NCI-H2171 (cell line): Measurements from ENCODE around the gene CHL1.

Source experiments
- DNase-seq: peaks from one replicate; lab custom pipeline; 2025; lab: John Stamatoyannopoulos, UW

The CHL1 gene

DNA sequence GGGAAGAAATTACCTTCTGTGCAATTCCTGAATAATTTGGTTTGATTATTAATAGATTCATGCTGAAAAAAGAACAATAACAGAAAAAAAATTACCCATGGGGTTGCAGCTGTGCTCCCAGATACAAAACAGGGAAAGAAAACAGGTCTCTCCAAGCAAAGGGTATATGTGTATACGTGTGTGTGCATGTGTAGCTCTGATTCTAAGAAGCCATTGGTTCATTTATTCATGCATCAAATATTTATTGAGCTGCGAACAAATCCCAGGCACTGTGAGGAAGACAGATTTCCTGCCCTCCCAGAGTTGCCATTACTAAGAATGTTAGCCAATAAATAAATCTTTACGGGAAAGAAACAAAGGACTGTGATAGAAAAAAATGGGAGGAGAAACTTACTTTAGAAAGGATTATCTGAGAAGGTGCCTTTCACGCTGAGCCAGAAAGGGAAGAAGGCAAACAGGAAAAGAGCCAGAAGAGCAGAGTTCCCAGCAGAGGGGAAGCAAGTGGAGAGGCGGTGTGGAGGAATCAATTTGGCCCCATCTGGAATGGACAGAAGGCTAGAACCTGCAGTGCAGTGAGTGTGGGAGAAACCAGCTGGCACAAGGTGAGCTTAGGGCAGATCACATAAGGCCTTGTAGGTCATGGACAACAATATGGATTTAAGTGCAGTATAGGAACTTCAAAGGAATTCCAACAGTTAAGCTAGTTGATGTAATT is 20.7 kb downstream of the CHL1 start:
- no peak for DNase-seq

DNA sequence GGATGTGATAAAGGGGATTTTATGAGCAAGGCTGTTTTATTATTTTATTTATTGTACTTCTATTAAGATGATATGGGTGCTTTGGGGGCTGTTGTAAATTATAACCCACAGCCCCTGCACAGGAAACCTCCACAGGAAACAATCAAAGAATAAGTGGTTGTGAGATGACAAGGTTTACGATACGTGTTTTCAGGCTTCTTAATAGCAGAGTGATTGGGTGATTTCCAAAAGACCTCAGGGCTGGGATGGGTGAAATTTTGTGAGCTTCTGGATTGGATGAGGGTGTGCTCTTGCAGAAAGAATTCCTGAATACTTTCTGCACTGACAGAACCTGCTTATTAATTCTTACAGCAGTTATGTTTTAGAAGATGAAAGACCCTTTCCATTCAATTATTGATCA is 21.4 kb downstream of the CHL1 start:
- DNase-seq, result no peak

DNA sequence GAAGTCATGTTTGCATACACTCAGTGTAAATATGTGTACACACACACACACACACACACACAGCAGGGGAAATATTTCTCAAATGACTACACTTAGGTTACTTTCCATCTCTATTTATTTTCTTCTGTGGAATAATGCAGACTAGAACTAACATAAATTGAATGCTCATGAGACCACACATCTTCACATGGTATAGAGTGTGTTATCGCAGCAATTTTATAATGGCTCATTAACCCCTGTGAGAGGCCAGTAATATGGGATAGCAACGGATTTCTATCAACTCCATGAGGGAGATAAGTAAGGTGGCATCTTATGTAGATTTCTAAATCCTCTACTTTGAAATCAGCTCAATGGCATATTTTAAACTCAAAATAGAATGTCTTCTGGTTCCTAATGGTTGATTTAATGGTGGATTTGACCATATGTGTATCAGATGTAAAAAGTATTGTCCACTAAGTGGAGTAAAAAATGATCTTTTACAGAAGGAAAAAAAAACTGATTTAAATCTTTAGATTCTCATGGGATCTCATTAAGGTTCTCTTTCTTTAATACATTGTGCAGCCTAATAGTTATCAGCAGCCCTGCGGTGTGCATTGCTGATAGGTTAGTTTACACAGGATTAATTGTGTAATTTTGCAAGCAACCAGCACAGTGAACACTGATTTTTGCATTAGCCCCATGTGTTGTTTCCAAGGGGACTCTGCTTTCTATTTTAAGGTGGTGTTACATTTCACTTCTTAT is 32.0 kb downstream of the CHL1 start:
- no peak for DNase-seq

DNA sequence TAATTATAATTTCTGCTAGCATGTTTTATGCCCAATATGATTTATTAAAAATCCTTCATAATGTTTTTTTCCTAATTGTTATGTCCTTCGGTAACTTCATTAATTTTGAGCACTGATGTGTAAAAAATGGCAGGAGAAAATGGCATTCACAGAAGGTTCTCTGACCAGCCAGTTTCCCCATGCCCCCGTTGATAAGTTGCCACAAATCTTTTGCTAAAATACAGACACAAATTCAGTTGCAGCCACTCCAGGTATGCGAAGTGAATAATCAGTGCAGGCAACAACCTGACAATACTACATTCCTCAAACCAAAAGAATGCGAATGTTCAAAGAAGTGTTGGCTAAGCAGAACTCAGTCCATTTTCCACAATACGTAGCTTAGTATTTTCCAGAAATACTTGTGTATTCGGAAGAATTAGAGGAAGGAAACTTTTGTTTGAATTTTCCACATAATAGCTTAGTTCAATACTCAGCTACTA is 32.7 kb downstream of the CHL1 start:
- no peak for DNase-seq

DNA sequence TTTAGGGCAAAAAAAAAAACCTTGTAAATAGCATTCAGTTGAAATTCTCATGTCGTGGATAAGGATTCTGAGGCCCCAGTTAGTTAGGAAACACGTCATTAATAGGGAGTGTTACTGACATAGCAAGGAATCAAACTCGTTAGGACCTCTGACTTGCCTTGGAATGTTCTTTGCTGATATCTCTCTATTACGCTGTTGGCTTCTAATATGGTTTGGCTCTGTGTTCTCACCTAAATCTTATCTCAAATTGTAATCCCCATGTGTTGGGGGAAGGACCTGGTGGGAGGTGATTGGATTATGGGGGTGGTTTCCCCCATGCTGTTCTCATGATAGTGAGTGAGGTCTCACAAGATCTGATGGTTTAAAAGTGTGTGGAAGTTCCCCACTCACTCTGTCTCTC is 40.3 kb downstream of the CHL1 start:
- DNase-seq, result no peak

DNA sequence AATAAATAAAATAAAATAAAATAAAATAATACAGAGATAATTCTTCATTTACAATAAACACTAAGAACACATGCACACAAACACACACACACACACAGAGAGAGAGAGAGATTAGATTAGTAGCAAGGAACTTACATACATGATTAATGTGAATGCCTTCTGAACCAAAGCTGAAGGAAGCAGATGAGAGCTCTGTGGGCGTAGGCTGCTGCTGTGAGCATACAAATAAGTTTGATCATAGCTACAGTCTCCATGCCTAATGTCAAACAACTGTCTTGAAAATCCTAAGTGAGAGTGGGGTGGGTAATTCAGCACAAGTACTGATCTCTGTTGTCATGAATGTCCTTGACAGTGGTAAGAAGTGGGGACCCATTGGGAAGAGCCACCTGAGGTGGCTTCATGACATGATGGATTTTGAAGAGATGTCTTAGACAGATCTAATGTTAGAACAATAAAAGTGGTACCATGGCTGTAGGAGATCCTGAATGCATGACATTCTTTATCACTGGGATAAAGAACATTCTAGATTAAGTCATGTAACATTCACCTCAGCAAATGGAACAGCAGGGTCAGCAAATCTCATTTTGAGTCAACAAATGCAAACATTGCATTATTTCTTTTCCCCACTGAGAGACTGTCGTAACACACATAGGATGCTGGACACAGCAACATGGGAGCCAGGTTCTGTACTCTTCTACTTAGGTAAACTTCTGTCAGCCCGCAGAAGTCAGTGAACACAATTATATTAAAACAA is 46.2 kb downstream of the CHL1 start:
- no peak for DNase-seq

DNA sequence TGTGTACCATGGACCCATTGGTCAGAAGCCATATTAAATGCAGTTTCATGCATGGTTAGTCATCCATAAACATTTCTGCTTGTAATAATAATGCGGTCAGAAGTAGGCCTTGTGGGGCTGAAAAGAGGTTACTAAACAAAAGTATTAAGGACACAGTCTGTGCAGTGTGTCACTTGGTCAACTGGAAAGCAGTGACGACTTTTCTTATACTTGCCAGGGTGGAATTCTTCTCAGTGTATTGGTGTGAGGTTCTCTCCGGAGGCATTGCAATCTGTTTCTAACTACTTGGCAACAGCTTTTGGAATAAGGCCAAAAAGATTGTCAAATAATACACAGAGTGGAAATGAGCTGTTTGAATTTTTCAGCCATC is 46.8 kb downstream of the CHL1 start:
- DNase-seq, result no peak

- no peak for DNase-seq
Measured at GRCh38 chr3:244041-244440, 47.5 kb downstream of the CHL1 start.

- no peak for DNase-seq
Measured at GRCh38 chr3:247916-248315, 51.4 kb downstream of the CHL1 start.

- no peak for DNase-seq
Measured at GRCh38 chr3:248864-249520, 52.4 kb downstream of the CHL1 start.

- DNase-seq, result no peak
Measured at GRCh38 chr3:249587-250262, 53.2 kb downstream of the CHL1 start.

DNA sequence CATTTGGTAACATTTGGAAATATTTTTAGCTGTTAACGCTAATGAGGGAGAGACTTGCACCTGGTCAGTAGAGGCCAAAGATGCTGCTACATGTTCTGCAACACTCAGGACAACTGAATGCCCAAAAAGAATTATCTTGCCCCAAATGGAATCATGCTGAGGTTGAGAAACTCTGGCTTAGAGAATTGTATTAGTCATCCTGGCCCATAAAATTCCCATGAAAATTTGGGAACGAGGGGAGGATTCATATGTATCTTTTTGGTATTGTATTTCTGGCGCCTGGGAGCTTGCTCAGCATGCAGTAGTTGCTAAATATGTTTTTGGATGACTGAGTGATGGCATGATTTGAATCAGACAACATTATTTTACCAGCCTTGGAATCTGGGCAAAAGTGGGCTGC is 59.9 kb downstream of the CHL1 start:
- no peak for DNase-seq

- DNase-seq, result no peak
Measured at GRCh38 chr3:257826-258225, 61.3 kb downstream of the CHL1 start.

- no peak for DNase-seq
Measured at GRCh38 chr3:260898-261297, 64.3 kb downstream of the CHL1 start.

- no peak for DNase-seq
Measured at GRCh38 chr3:263393-263792, 66.8 kb downstream of the CHL1 start.

DNA sequence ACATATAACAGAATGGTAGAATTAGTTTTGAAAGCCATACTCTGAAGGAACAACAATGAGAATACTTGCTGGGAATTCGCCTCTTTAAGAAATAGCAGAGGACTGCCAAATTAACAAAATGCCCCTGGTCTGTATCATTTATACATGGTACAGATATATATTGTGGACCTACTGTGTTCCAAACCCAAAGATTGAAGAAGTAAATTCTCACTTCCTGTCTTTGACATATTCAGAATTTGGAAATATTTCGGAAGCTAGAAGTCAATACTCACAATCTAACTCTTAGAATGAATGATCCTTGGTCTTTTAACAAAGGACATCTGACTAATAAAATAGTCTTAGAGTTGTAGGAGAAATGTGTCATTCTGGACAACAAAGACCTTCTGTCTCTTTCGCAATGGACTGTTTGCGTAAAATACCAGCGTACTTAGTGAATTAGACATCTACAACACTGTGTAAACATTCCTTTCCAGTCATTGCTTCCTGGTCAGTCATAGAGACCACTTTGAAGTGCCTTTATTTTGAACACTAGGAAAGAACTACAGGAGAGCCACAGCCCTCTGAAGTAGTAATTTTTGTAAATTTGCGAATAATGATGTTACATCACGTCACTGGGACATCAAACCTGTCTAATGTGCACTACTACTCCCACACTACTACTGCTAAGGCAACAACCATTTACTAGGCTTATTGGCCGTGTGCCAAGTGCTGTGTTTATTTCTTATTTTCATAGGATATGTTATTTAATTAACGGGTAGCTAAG is 68.0 kb downstream of the CHL1 start:
- no peak for DNase-seq

GRCh38 chr3:267101-267500 is 70.5 kb downstream of the CHL1 start:
- no peak for DNase-seq

DNA sequence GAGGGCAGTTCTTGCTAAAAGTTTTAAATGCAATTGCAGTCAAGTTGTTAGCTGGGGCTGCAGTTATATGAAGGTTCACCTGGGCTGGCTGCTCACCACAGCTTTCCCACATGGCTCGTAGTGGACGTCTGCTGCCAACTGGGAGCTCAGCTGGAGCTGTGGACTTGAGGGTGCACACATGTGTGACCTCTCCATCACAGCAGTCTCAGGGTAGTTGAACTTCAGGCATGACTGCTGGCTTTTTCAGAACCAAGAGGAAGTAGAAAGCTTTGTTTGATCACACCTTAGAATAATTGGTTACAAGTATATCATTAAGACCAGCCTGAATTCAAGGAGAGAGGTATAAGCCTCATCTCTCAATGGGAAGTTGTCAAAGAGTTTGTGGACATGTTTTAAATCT is 74.1 kb downstream of the CHL1 start:
- DNase-seq, result no peak

DNA sequence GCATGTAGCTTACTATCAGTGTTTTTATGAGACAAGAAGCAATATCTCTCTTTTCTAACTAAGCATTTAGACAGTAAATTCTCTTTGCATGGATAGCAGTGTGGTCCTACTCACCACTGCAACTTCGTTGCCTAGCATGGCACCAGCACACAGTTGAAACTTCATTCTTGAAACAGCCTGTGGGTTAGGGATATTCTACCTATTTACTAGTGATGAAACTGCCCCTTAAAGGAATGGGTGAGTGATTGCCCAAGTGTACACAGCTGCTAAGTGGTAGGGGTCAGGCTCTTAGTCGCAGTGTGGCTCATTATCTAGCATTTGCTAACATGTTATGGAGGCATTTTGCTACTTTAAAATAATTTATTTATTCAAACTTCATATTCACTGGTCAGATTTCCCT is 78.4 kb downstream of the CHL1 start:
- no peak for DNase-seq

DNA sequence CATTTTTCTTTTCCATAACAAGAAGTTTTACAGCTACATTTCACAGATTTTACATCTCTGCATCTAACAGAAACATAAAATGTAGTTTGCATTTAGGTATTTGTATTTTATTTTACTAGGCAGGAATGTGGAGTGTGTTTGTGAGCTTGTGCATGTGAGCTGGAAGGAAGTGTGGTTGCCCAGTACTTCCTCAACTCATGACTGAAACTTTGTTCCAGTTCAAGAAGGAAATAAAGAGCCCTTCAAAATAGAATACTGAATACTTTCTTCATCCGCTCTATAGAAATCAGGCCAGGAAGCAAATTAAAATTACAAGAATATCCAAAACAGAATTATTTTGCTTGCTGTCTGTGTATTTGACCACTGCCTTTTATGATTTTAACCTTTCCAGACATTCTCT is 81.3 kb downstream of the CHL1 start:
- DNase-seq, result no peak
